DOHH2 (cell line): ENCODE data around the gene NEAT1.

Experiments
- EZH2phosphoT487 ChIP-seq: fragments of 200-600 bp; sonication (generic); IDR thresholded peaks from 2 replicates; pipeline ENCODE4 v1.6.1; 2017; ENCODE audit warnings: borderline replicate concordance, mild to moderate bottlenecking, antibody characterized with exemption, low read length, moderate library complexity, mixed read lengths
- TF ChIP-seq, protein P1 (sequence below): fragments of 200-600 bp; sonication (generic); IDR thresholded peaks from one replicate; pipeline ENCODE4 v1.5.1; 2014; ENCODE audit warnings: antibody characterized with exemption, mild to moderate bottlenecking, low read depth, low read length; ENCODE audit not compliant: poor library complexity, severe bottlenecking

DNA sequence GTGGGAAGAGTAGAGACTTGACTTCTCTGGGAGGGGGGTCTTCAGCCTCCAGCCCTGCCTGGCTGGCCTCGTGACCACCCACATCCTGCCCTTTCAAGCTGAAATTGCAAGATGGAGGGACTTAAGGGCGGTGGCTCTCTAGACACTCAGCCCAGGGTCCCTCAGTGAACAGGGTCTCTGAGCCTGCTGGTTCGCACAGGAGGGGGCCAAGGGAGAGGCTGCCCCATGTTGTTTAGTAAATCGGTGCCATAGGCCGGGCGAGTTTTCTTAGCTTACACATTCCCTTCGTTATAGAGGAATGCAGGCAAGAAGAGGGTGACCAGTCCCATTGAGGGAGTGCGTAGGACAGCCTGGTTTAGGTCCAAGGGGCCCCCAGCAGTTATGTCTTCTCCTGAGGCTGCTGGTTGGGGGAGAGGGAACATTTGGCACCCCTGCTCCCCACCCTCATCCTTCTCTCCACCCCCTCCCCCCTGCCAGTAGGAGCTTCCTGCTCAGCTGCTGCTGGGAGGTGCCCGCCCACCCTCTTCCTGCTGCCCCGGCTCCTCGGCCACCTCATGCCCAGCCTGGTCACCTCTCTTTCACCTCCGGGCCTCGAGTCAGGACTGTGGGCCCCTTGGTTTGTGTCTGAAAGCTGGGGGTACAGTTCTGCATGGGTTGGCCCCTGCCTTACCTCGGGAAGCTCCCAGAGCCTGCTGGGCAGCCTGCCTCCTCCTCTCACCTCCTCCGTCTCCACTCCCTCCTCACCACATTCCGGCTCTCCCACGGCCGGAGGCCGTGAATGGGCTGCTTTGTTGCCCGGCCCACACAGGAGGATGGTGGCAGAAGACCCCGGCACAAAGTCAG, 32.3 kb upstream of the NEAT1 start:
- TF ChIP-seq, protein P1, sequence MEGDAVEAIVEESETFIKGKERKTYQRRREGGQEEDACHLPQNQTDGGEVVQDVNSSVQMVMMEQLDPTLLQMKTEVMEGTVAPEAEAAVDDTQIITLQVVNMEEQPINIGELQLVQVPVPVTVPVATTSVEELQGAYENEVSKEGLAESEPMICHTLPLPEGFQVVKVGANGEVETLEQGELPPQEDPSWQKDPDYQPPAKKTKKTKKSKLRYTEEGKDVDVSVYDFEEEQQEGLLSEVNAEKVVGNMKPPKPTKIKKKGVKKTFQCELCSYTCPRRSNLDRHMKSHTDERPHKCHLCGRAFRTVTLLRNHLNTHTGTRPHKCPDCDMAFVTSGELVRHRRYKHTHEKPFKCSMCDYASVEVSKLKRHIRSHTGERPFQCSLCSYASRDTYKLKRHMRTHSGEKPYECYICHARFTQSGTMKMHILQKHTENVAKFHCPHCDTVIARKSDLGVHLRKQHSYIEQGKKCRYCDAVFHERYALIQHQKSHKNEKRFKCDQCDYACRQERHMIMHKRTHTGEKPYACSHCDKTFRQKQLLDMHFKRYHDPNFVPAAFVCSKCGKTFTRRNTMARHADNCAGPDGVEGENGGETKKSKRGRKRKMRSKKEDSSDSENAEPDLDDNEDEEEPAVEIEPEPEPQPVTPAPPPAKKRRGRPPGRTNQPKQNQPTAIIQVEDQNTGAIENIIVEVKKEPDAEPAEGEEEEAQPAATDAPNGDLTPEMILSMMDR: no peak
- TF ChIP-seq EZH2phosphoT487: no peak
